ENCODE measurements around the gene HTRA2. TPM values are rescaled to one million over a fixed set of nuclear protein-coding genes. Genes with fewer than 3 reads are reported as not detected.

The HTRA2 gene
- total and polyA plus RNA-seq, 4 donors = 13.3 to 81.8 (median 18.5) TPM

- Histone ChIP-seq H3K9ac (ENCODE audit: low read depth in 1 of 2, low read length in 2 of 2) (no peak overlapping the region), H3K27ac (ENCODE audit: low read depth in 1 of 2, low read length in 2 of 2) (no peak overlapping the region), H3K36me3 (ENCODE audit: control insufficient read depth in 4 of 4, insufficient read depth in 3 of 4, low read depth in 1 of 4, low read length in 3 of 4) (no peaks in the 10 kb centered on the region), H3K4me1 (ENCODE audit: control insufficient read depth in 4 of 4, insufficient read depth in 4 of 4, low read length in 3 of 4) (peaks cover 0 to 4% (median 2%) of the 10 kb centered on the region in 4 donors), H3K4me3 (ENCODE audit: low read depth in 1 of 3, low read length in 3 of 3) (peak overlapping the region in 2 of 3 donors; percentile 53 to 62), H3K9me3 (ENCODE audit: control insufficient read depth in 4 of 4, low read length in 3 of 4) (no peaks in the 10 kb centered on the region), H3K27me3 (ENCODE audit: control insufficient read depth in 4 of 4, insufficient read depth in 4 of 4, low read length in 3 of 4) (no peaks in the 10 kb centered on the region)
- WGBS = 78% methylated on average over 17 of the region's 17 CpGs
- DNase-seq (ENCODE audit: low spot score) = no peak
- no peak for TF ChIP-seq MAX (IDR thresholded peaks at IDR 0.05)
- TF ChIP-seq REST (IDR thresholded peaks at IDR 0.05) = no peak
- no peak for TF ChIP-seq HNF4G (IDR thresholded peaks at IDR 0.05)
- no peak for TF ChIP-seq RXRA (IDR thresholded peaks at IDR 0.05)
Measured at GRCh38 chr2:74555610-74556103, 25.9 kb downstream of the HTRA2 start.

- no peaks in the 10 kb centered on the region for H3K9me3 ChIP-seq (ENCODE audit: control insufficient read depth in 4 of 4, low read length in 3 of 4)
- H3K27me3 ChIP-seq (ENCODE audit: control insufficient read depth in 4 of 4, insufficient read depth in 4 of 4, low read length in 3 of 4) = no peaks in the 10 kb centered on the region
- H3K27ac ChIP-seq (ENCODE audit: low read depth in 1 of 2, low read length in 2 of 2) = no peak overlapping the region
- no peak for TF ChIP-seq JUND (IDR thresholded peaks at IDR 0.05)
- TF ChIP-seq ZBTB33 (IDR thresholded peaks at IDR 0.05) = no peak
- TF ChIP-seq REST (IDR thresholded peaks at IDR 0.05) = no peak
- TF ChIP-seq RAD21 (IDR thresholded peaks at IDR 0.05) = no peak
- no peak overlapping the region for H3K4me3 ChIP-seq (ENCODE audit: low read depth in 1 of 3, low read length in 3 of 3)
- DNase-seq (ENCODE audit: low spot score) = no peak
- peaks cover 0 to 4% (median 2%) of the 10 kb centered on the region in 4 donors for H3K4me1 ChIP-seq (ENCODE audit: control insufficient read depth in 4 of 4, insufficient read depth in 4 of 4, low read length in 3 of 4)
- H3K9ac ChIP-seq (ENCODE audit: low read depth in 1 of 2, low read length in 2 of 2) = no peak overlapping the region
- no peaks in the 10 kb centered on the region for H3K36me3 ChIP-seq (ENCODE audit: control insufficient read depth in 4 of 4, insufficient read depth in 3 of 4, low read depth in 1 of 4, low read length in 3 of 4)
- 86% methylated on average over 14 of the region's 14 CpGs for WGBS
Measured at GRCh38 chr2:74556159-74556558, 26.4 kb downstream of the HTRA2 start.

Measured in liver (tissue), 9 donors.